HEK293 (cell line): ENCODE data around the gene ACSM6.

ENCODE experiments used
- CTCF ChIA-PET: fragments of 350-600 bp; formaldehyde crosslinking; extraction: SDS; loops from one replicate; lab custom pipeline; 2021; ENCODE audit warnings: antibody characterized with exemption; lab: Yijun Ruan, JAX
- POLR2A ChIA-PET: fragments of 300-600 bp; formaldehyde crosslinking; extraction: SDS; loops from one replicate; lab custom pipeline; 2020; ENCODE audit warnings: antibody characterized with exemption, inconsistent platforms; lab: Yijun Ruan, JAX
- H3K27ac ChIP-seq: fragments of 200-500 bp; sonication (Bioruptor generic); 2 replicates; pipeline ENCODE4 v1.5.1; 2014; ENCODE audit warnings: low read depth, low read length, control low read depth, inconsistent platforms; ENCODE audit errors: extremely low read depth
- H3K36me3 ChIP-seq, 2 experiments: fragments of 200-500 bp in 1 of 2; sonication (Bioruptor generic) in 1 of 2; 1 replicate in 1 of 2; 2 replicates in 1 of 2; pipeline ENCODE4 v1.5.1; 2014 to 2017; ENCODE audit warnings: inconsistent platforms in 2 of 2, low read length in 2 of 2; ENCODE audit not compliant: control insufficient read depth in 2 of 2, insufficient read depth in 1 of 2
- H3K4me1 ChIP-seq: fragments of 200-500 bp; sonication (Bioruptor generic); 2 replicates; pipeline ENCODE4 v1.5.1; 2014; ENCODE audit warnings: mild to moderate bottlenecking, low read length, inconsistent platforms; ENCODE audit not compliant: control insufficient read depth, insufficient read depth
- H3K4me3 ChIP-seq: 2 replicates; pipeline ENCODE4 v1.5.1; 2011; ENCODE audit warnings: low read depth, mild to moderate bottlenecking, control low read depth, low read length, moderate library complexity
- H3K9me3 ChIP-seq: fragments of 200-500 bp; sonication (Bioruptor generic); 2 replicates; pipeline ENCODE4 v1.5.1; 2014; ENCODE audit warnings: low read depth, low read length, inconsistent platforms; ENCODE audit not compliant: control insufficient read depth, insufficient read depth
- HOXD13 ChIP-seq: sonication (generic); formaldehyde crosslinking; IDR thresholded peaks from 2 replicates; pipeline ENCODE4 v1.8.0; 2022; ENCODE audit warnings: missing genetic modification reagents, borderline replicate concordance
- IKZF3 ChIP-seq: fragments of 450-650 bp; IDR thresholded peaks from 2 replicates; pipeline ENCODE4 v1.5.0; 2018; ENCODE audit warnings: missing biosample characterization, mild to moderate bottlenecking, missing genetic modification characterization, moderate library complexity
- KLF16 ChIP-seq: fragments of 450-650 bp; formaldehyde crosslinking; IDR thresholded peaks from 2 replicates; pipeline ENCODE4 v1.5.1; 2017; ENCODE audit warnings: missing biosample characterization, missing genetic modification characterization
- SP3 ChIP-seq: fragments of 450-650 bp; formaldehyde crosslinking; IDR thresholded peaks from 2 replicates; pipeline ENCODE4 v1.5.1; 2016; ENCODE audit warnings: missing biosample characterization, missing genetic modification characterization
- ZNF274 ChIP-seq, 2 experiments: fragments of 200-500 bp in 1 of 2; fragments of 450-650 bp in 1 of 2; sonication (Bioruptor generic) in 1 of 2; formaldehyde crosslinking in 1 of 2; IDR thresholded peaks; 2 replicates each; pipeline versions ENCODE4 v1.5.1 to v1.6.1; 2014 to 2016; ENCODE audit warnings: borderline replicate concordance in 1 of 2, inconsistent platforms in 1 of 2, low read length in 1 of 2, missing biosample characterization in 1 of 2, missing genetic modification characterization in 1 of 2
- ZNF302 ChIP-seq: fragments of 450-650 bp; formaldehyde crosslinking; IDR thresholded peaks from 2 replicates; pipeline ENCODE4 v1.5.1; 2016; ENCODE audit warnings: missing biosample characterization, missing genetic modification characterization, low read depth
- ZNF426 ChIP-seq: fragments of 450-650 bp; formaldehyde crosslinking; IDR thresholded peaks from 2 replicates; pipeline ENCODE4 v1.5.1; 2017; ENCODE audit warnings: missing biosample characterization, missing genetic modification characterization, mild to moderate bottlenecking, inconsistent platforms, moderate library complexity
- ZNF558 ChIP-seq: fragments of 450-650 bp; formaldehyde crosslinking; IDR thresholded peaks from 2 replicates; pipeline ENCODE4 v1.5.1; 2016; ENCODE audit warnings: missing biosample characterization, missing genetic modification characterization
- ZNF664 ChIP-seq: fragments of 450-650 bp; formaldehyde crosslinking; IDR thresholded peaks from 2 replicates; pipeline ENCODE4 v1.5.1; 2016; ENCODE audit warnings: missing biosample characterization, missing genetic modification characterization
- ZNF76 ChIP-seq: fragments of 450-650 bp; formaldehyde crosslinking; IDR thresholded peaks from 2 replicates; pipeline ENCODE4; 2016; ENCODE audit warnings: low read depth, missing biosample characterization, missing genetic modification characterization, borderline replicate concordance
- TF ChIP-seq, protein P1 (sequence below): fragments of 450-650 bp; formaldehyde crosslinking; conservative IDR thresholded peaks from 2 replicates; pipeline ENCODE4 v1.5.1; 2016; ENCODE audit warnings: low read depth, missing biosample characterization, missing genetic modification characterization
- TF ChIP-seq, protein P2 (sequence below): fragments of 450-650 bp; formaldehyde crosslinking; IDR thresholded peaks from 2 replicates; pipeline ENCODE4 v1.5.1; 2016; ENCODE audit warnings: missing biosample characterization, missing genetic modification characterization
- TF ChIP-seq, protein P3 (sequence below): fragments of 450-650 bp; formaldehyde crosslinking; IDR thresholded peaks from 2 replicates; pipeline ENCODE4 v1.5.0; 2017; ENCODE audit warnings: missing biosample characterization, missing genetic modification characterization, borderline replicate concordance
- TF ChIP-seq, protein P4 (sequence below): fragments of 450-650 bp; formaldehyde crosslinking; IDR thresholded peaks from 2 replicates; pipeline ENCODE4 v1.5.1; 2017; ENCODE audit warnings: missing biosample characterization, missing genetic modification characterization
- TF ChIP-seq, protein P5 (sequence below): fragments of 450-650 bp; formaldehyde crosslinking; IDR thresholded peaks from 2 replicates; pipeline ENCODE4 v1.5.1; 2016; ENCODE audit warnings: missing biosample characterization, missing genetic modification characterization

ACSM6 gene

DNA sequence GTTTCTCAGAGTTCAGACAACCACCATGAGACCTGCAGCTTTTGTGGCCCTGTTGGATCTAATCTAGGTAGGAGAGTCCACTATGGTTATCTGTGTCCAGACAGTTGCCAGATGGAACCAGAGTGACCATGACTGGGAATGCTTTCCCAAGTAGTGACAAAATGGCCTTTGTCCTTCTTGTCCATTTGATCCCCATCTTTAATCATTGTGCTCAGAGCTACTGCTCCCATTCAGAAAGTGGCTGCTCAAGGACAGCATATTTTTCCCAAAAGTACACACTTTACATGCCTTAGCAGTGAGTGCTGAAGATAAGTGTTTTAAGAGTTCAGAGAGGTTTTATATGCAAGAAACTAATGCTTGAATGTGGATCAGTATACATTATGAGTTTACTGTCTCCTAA lies 5.4 kb upstream of the ACSM6 start (continued):
- TF ChIP-seq, protein P1, sequence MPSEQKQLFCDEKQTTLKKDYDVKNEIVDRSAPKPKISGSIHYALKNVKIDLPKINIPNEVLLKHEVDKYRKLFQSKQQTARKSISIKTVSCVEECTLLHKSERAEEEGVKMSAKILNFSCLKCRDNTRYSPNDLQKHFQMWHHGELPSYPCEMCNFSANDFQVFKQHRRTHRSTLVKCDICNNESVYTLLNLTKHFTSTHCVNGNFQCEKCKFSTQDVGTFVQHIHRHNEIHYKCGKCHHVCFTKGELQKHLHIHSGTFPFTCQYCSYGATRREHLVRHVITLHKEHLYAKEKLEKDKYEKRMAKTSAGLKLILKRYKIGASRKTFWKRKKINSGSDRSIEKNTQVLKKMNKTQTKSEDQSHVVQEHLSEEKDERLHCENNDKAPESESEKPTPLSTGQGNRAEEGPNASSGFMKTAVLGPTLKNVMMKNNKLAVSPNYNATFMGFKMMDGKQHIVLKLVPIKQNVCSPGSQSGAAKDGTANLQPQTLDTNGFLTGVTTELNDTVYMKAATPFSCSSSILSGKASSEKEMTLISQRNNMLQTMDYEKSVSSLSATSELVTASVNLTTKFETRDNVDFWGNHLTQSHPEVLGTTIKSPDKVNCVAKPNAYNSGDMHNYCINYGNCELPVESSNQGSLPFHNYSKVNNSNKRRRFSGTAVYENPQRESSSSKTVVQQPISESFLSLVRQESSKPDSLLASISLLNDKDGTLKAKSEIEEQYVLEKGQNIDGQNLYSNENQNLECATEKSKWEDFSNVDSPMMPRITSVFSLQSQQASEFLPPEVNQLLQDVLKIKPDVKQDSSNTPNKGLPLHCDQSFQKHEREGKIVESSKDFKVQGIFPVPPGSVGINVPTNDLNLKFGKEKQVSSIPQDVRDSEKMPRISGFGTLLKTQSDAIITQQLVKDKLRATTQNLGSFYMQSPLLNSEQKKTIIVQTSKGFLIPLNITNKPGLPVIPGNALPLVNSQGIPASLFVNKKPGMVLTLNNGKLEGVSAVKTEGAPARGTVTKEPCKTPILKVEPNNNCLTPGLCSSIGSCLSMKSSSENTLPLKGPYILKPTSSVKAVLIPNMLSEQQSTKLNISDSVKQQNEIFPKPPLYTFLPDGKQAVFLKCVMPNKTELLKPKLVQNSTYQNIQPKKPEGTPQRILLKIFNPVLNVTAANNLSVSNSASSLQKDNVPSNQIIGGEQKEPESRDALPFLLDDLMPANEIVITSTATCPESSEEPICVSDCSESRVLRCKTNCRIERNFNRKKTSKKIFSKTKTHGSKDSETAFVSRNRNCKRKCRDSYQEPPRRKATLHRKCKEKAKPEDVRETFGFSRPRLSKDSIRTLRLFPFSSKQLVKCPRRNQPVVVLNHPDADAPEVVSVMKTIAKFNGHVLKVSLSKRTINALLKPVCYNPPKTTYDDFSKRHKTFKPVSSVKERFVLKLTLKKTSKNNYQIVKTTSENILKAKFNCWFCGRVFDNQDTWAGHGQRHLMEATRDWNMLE (tag by site-specific recombination), result no peak
- TF ChIP-seq, protein P2, sequence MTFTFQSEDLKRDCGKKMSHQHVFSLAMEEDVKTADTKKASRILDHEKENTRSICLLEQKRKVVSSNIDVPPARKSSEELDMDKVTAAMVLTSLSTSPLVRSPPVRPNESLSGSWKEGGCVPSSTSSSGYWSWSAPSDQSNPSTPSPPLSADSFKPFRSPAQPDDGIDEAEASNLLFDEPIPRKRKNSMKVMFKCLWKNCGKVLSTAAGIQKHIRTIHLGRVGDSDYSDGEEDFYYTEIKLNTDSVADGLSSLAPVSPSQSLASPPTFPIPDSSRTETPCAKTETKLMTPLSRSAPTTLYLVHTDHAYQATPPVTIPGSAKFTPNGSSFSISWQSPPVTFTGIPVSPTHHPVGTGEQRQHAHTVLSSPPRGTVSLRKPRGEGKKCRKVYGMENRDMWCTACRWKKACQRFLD (tag by site-specific recombination), result no peak
- no peak for TF ChIP-seq ZNF664 (tag by site-specific recombination)
- TF ChIP-seq, protein P3, sequence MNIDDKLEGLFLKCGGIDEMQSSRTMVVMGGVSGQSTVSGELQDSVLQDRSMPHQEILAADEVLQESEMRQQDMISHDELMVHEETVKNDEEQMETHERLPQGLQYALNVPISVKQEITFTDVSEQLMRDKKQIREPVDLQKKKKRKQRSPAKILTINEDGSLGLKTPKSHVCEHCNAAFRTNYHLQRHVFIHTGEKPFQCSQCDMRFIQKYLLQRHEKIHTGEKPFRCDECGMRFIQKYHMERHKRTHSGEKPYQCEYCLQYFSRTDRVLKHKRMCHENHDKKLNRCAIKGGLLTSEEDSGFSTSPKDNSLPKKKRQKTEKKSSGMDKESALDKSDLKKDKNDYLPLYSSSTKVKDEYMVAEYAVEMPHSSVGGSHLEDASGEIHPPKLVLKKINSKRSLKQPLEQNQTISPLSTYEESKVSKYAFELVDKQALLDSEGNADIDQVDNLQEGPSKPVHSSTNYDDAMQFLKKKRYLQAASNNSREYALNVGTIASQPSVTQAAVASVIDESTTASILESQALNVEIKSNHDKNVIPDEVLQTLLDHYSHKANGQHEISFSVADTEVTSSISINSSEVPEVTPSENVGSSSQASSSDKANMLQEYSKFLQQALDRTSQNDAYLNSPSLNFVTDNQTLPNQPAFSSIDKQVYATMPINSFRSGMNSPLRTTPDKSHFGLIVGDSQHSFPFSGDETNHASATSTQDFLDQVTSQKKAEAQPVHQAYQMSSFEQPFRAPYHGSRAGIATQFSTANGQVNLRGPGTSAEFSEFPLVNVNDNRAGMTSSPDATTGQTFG (tag by site-specific recombination), result no peak
- TF ChIP-seq SP3, result no peak

DNA sequence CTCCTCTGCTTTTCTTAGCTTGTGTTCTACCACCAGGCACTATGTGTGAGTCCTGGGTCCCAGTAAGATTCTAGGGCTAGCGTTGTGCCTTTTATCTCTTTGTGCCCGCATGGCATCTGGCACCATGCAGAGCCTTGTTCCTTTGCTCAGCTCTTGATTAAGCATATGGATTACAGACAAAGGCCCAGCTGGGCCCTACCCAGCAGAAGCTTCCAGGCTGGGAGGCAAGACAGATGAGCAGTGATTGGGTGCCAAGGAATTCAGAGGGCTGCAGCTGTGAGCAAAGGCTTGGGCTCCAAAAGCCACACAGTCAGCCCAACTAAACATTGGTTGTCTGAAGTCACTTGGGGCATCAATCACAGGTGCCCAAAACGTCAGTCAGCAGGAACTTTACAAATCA lies 2.0 kb downstream of the ACSM6 start:
- Histone ChIP-seq H3K4me3 (no peak overlapping the region), H3K9me3 (no peaks in the 10 kb centered on the region), H3K27ac (no peak overlapping the region), H3K4me1 (no peaks in the 10 kb centered on the region), H3K36me3 (no peaks in the 10 kb centered on the region)
- TF ChIP-seq, protein P4, sequence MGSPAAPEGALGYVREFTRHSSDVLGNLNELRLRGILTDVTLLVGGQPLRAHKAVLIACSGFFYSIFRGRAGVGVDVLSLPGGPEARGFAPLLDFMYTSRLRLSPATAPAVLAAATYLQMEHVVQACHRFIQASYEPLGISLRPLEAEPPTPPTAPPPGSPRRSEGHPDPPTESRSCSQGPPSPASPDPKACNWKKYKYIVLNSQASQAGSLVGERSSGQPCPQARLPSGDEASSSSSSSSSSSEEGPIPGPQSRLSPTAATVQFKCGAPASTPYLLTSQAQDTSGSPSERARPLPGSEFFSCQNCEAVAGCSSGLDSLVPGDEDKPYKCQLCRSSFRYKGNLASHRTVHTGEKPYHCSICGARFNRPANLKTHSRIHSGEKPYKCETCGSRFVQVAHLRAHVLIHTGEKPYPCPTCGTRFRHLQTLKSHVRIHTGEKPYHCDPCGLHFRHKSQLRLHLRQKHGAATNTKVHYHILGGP (tag by site-specific recombination), result no peak
- no peak for TF ChIP-seq ZNF302 (tag by site-specific recombination)
- no peak for TF ChIP-seq ZNF426 (tag by site-specific recombination)
- TF ChIP-seq SP3, result no peak
- TF ChIP-seq KLF16 (tag by site-specific recombination), result no peak
- TF ChIP-seq ZNF274 (IDR thresholded peaks at IDR 0.05; ENCODE audit: low read length), result no peak
- no peak for TF ChIP-seq ZNF274 (tag by site-specific recombination; IDR thresholded peaks at IDR 0.05; ENCODE audit: borderline replicate concordance)
- ChIA-PET CTCF (interaction anchor here (1.1 kb wide), 1 partner anchor 47 kb away, joined by 3 read pairs; no protein-coding TSS in a partner anchor), POLR2A (no interaction called here)

DNA sequence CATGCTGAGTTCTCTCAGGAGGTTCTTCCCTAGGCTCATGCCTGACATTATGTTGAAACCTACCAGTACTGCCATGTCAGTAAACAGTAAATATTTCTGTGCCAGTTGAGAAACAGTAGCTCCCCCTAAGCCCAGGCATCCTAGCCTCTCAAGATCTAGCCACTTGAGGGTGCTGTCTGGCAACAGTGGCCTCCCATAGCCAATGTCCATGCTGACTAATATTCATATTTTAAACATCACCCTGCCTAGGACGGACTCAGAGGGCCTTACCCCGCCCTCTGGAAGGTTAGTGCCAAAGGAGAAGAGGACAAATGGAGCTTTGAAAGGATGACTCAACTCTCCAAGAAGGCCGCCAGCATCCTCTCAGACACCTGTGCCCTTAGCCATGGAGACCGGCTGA lies 7.7 kb downstream of the ACSM6 start:
- POLR2A ChIA-PET, result no interaction called here
- no peaks in the 10 kb centered on the region for H3K4me1 ChIP-seq
- no peaks in the 10 kb centered on the region for H3K36me3 ChIP-seq
- CTCF ChIA-PET, result interaction anchor here (0.6 to 1.8 kb wide), 6 partner anchors 18 to 162 kb away, joined by 3 to 9 read pairs (median 6); no protein-coding TSS in a partner anchor
- no peaks in the 10 kb centered on the region for H3K9me3 ChIP-seq
- no peak overlapping the region for H3K27ac ChIP-seq
- no peak overlapping the region for H3K4me3 ChIP-seq
- no peak for TF ChIP-seq ZNF76 (tag by site-specific recombination)
- no peak for TF ChIP-seq HOXD13 (CRISPR knock-in tag)
- TF ChIP-seq IKZF3 (tag by site-specific recombination), result no peak
- TF ChIP-seq, protein P5, sequence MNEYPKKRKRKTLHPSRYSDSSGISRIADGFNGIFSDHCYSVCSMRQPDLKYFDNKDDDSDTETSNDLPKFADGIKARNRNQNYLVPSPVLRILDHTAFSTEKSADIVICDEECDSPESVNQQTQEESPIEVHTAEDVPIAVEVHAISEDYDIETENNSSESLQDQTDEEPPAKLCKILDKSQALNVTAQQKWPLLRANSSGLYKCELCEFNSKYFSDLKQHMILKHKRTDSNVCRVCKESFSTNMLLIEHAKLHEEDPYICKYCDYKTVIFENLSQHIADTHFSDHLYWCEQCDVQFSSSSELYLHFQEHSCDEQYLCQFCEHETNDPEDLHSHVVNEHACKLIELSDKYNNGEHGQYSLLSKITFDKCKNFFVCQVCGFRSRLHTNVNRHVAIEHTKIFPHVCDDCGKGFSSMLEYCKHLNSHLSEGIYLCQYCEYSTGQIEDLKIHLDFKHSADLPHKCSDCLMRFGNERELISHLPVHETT (tag by site-specific recombination), result no peak
- TF ChIP-seq ZNF558 (tag by site-specific recombination), result no peak
